Skeletal muscle tissue (tissue), 4 donors: Measurements from ENCODE around the gene MSANTD7. TPM values are rescaled to one million over a fixed set of nuclear protein-coding genes. Genes with fewer than 3 reads are reported as not detected.
"Not testable (repeated sequence)": the region's sequence is repeated elsewhere in the genome, so short reads cannot be mapped to it uniquely, and the experiment has no call there.

Source experiments
- H3K27ac ChIP-seq: one replicate; pipeline ENCODE4 v1.7.0; 2013; ENCODE audit warnings: mild to moderate bottlenecking, low read depth, low read length, inconsistent platforms
- H3K27me3 ChIP-seq, 3 donors: one replicate each; pipeline ENCODE4 v1.7.0; 2013; ENCODE audit warnings: low read length in 3 of 3; ENCODE audit not compliant: control insufficient read depth in 3 of 3, insufficient read depth in 3 of 3
- H3K36me3 ChIP-seq, 3 donors: one replicate each; pipeline ENCODE4 v1.7.0; 2013; ENCODE audit warnings: low read length in 3 of 3; ENCODE audit not compliant: control insufficient read depth in 3 of 3, insufficient read depth in 3 of 3
- H3K4me1 ChIP-seq, 3 donors: one replicate each; pipeline ENCODE4 v1.7.0; 2013; ENCODE audit warnings: low read length in 3 of 3, mild to moderate bottlenecking in 3 of 3; ENCODE audit not compliant: control insufficient read depth in 3 of 3, insufficient read depth in 3 of 3
- H3K4me3 ChIP-seq, 3 donors: one replicate each; pipeline ENCODE4 v1.7.0; 2013; ENCODE audit warnings: low read length in 3 of 3
- H3K9ac ChIP-seq, 3 donors: one replicate each; pipeline ENCODE4 v1.7.0; 2013; ENCODE audit warnings: low read length in 3 of 3, mild to moderate bottlenecking in 3 of 3, moderate library complexity in 2 of 3, low read depth in 1 of 3
- H3K9me3 ChIP-seq, 3 donors: one replicate each; pipeline ENCODE4 v1.7.0; 2013; ENCODE audit warnings: low read length in 3 of 3; ENCODE audit not compliant: control insufficient read depth in 3 of 3
- total RNA-seq: library from RNA; depleted of rRNA; stranded (reverse); fragments of >200 nt; gene quantifications from one replicate; pipeline ENCODE4 v1.2.3, GENCODE V29; 2014
- donor health status: Osteomylitis.

Gene MSANTD7
- total RNA-seq, 1 donor from 2014 or later: 12.0 TPM

GRCh38 chr10:14816717-14817116 lies 21.4 kb upstream of the MSANTD7 start:
- not testable (repeated sequence) for H3K9ac ChIP-seq, H3K4me1 ChIP-seq, H3K9me3 ChIP-seq, H3K27ac ChIP-seq, H3K4me3 ChIP-seq, H3K27me3 ChIP-seq, H3K36me3 ChIP-seq

GRCh38 chr10:14820010-14820774 lies 17.9 kb upstream of the MSANTD7 start:
- no peak overlapping the region for H3K4me3 ChIP-seq
- H3K9me3 ChIP-seq: no peaks in the 10 kb centered on the region
- no peak overlapping the region for H3K9ac ChIP-seq
- H3K36me3 ChIP-seq: peaks cover 0 to 4% (median 3%) of the 10 kb centered on the region in 3 donors
- no peaks in the 10 kb centered on the region for H3K27me3 ChIP-seq
- no peaks in the 10 kb centered on the region for H3K4me1 ChIP-seq
- no peak overlapping the region for H3K27ac ChIP-seq

GRCh38 chr10:14820775-14821154 lies 17.3 kb upstream of the MSANTD7 start:
- peaks cover 0 to 7% (median 3%) of the 10 kb centered on the region in 3 donors for H3K36me3 ChIP-seq
- no peaks in the 10 kb centered on the region for H3K27me3 ChIP-seq
- H3K4me3 ChIP-seq: no peak overlapping the region
- H3K9ac ChIP-seq: no peak overlapping the region
- no peaks in the 10 kb centered on the region for H3K9me3 ChIP-seq
- H3K4me1 ChIP-seq: no peaks in the 10 kb centered on the region
- H3K27ac ChIP-seq: no peak overlapping the region

- H3K27me3 ChIP-seq: no peaks in the 10 kb centered on the region
Observed at GRCh38 chr10:14821635-14822375, 16.3 kb upstream of the MSANTD7 start.

GRCh38 chr10:14822879-14823755 lies 15.0 kb upstream of the MSANTD7 start:
- H3K9me3 ChIP-seq: no peaks in the 10 kb centered on the region
- H3K27me3 ChIP-seq: no peaks in the 10 kb centered on the region
- H3K36me3 ChIP-seq: peaks cover 0 to 7% (median 3%) of the 10 kb centered on the region in 3 donors
- H3K9ac ChIP-seq: no peak overlapping the region
- H3K27ac ChIP-seq: no peak overlapping the region
- H3K4me1 ChIP-seq: no peaks in the 10 kb centered on the region
- no peak overlapping the region for H3K4me3 ChIP-seq

More at GRCh38 chr10:14821635-14822375, 16.3 kb upstream of the MSANTD7 start:
- Histone ChIP-seq H3K36me3 (peaks cover 0 to 7% (median 3%) of the 10 kb centered on the region in 3 donors), H3K9ac (no peak overlapping the region), H3K4me3 (no peak overlapping the region), H3K9me3 (no peaks in the 10 kb centered on the region), H3K27ac (no peak overlapping the region), H3K4me1 (no peaks in the 10 kb centered on the region)

- Histone ChIP-seq H3K9me3 (no peaks in the 10 kb centered on the region), H3K4me3 (no peak overlapping the region), H3K27me3 (no peaks in the 10 kb centered on the region), H3K36me3 (peaks cover 0 to 7% (median 3%) of the 10 kb centered on the region in 3 donors), H3K4me1 (no peaks in the 10 kb centered on the region), H3K9ac (no peak overlapping the region), H3K27ac (no peak overlapping the region)
Observed at GRCh38 chr10:14823966-14824365, 14.1 kb upstream of the MSANTD7 start.

GRCh38 chr10:14826076-14826829 lies 11.9 kb upstream of the MSANTD7 start:
- Histone ChIP-seq H3K27me3 (no peaks in the 10 kb centered on the region), H3K9ac (no peak overlapping the region), H3K4me3 (no peak overlapping the region), H3K36me3 (peaks cover 0 to 7% (median 3%) of the 10 kb centered on the region in 3 donors), H3K9me3 (no peaks in the 10 kb centered on the region), H3K27ac (no peak overlapping the region), H3K4me1 (no peaks in the 10 kb centered on the region)

- Histone ChIP-seq H3K27me3 (no peaks in the 10 kb centered on the region), H3K9ac (no peak overlapping the region), H3K27ac (no peak overlapping the region), H3K9me3 (no peaks in the 10 kb centered on the region), H3K36me3 (peaks cover 4 to 20% (median 15%) of the 10 kb centered on the region in 3 donors), H3K4me1 (peaks cover 4 to 13% (median 12%) of the 10 kb centered on the region in 3 donors), H3K4me3 (no peak overlapping the region)
Observed at GRCh38 chr10:14833106-14833505, 5.0 kb upstream of the MSANTD7 start.

- H3K4me1 ChIP-seq: peaks cover 8 to 23% (median 20%) of the 10 kb centered on the region in 3 donors
- H3K27ac ChIP-seq: peak overlapping the region; percentile 99
- no peaks in the 10 kb centered on the region for H3K9me3 ChIP-seq
- H3K4me3 ChIP-seq: no peak overlapping the region
- H3K9ac ChIP-seq: no peak overlapping the region
- H3K27me3 ChIP-seq: no peaks in the 10 kb centered on the region
- peaks cover 4 to 24% (median 20%) of the 10 kb centered on the region in 3 donors for H3K36me3 ChIP-seq
Observed at GRCh38 chr10:14836208-14836607, 1.9 kb upstream of the MSANTD7 start.
